ENCODE data around the gene GRM7. TPM values are rescaled to one million over a fixed set of nuclear protein-coding genes. Genes with fewer than 3 reads are reported as not detected.

The GRM7 gene
- total and polyA plus RNA-seq, 2 experiments from 2014 or later = 0.40 TPM; not detected in 1

- no peak for TF ChIP-seq ZNF114 (CRISPR knock-in tag; IDR thresholded peaks at IDR 0.05)
- TF ChIP-seq STAT1 (IDR thresholded peaks at IDR 0.05; ENCODE audit: unreplicated experiment) = no peak
- TF ChIP-seq CTCF (conservative IDR thresholded peaks at IDR 0.05; ENCODE audit: low read depth in 2 of 2) = no peak
Measured at GRCh38 chr3:7740458-7740857, 879.5 kb downstream of the GRM7 start (continued).

- Histone ChIP-seq H3K27me3 (ENCODE audit: insufficient read depth) (no peaks in the 10 kb centered on the region), H3K36me3 (ENCODE audit: insufficient read depth) (no peaks in the 10 kb centered on the region), H2AFZ (no peak overlapping the region), H3F3A (replicated peaks; ENCODE audit: low read depth) (no peaks in the 10 kb centered on the region), H4K20me1 (replicated peaks; ENCODE audit: insufficient read depth) (no peaks in the 10 kb centered on the region), H3K9me2 (ENCODE audit: insufficient read depth) (peaks cover 19% of the 10 kb centered on the region), H3K4me1 (ENCODE audit: insufficient read depth) (no peaks in the 10 kb centered on the region), H3K4me2 (no peak overlapping the region), H3K27ac (ENCODE audit: low read depth) (no peak overlapping the region), H3K4me3 (no peak overlapping the region), H3K79me2 (replicated peaks; ENCODE audit: insufficient read depth) (no peaks in the 10 kb centered on the region)
- ATAC-seq = no peak
- peaks cover 2% of the 10 kb centered on the region for H3K27me3 Mint-ChIP-seq (ENCODE audit: insufficient read depth, low read depth, poor library complexity)
- H3K9me3 Mint-ChIP-seq = no peaks in the 10 kb centered on the region
- no peak overlapping the region for H3K27ac Mint-ChIP-seq
- no peak overlapping the region for H3K4me3 Mint-ChIP-seq
- H3K36me3 Mint-ChIP-seq (ENCODE audit: low read depth) = no peaks in the 10 kb centered on the region
- DNase-seq (ENCODE audit: low spot score) = no peak
- H3K4me1 Mint-ChIP-seq = no peaks in the 10 kb centered on the region
- TF ChIP-seq ZNF114 (CRISPR knock-in tag; IDR thresholded peaks at IDR 0.05) = no peak
- TF ChIP-seq EZH2 (IDR thresholded peaks at IDR 0.05; ENCODE audit: low read depth, unreplicated experiment) = no peak
- TF ChIP-seq REST (IDR thresholded peaks at IDR 0.05; ENCODE audit: unreplicated experiment) = no peak
- no peak for TF ChIP-seq STAT1 (IDR thresholded peaks at IDR 0.05; ENCODE audit: unreplicated experiment)
- TF ChIP-seq ZNF331 (CRISPR knock-in tag; IDR thresholded peaks at IDR 0.05; ENCODE audit: low read depth) = no peak
- no peak for TF ChIP-seq JUNB (IDR thresholded peaks at IDR 0.05; ENCODE audit: unreplicated experiment)
- no peak for TF ChIP-seq ETS1 (IDR thresholded peaks at IDR 0.05)
- TF ChIP-seq POLR2AphosphoS5 (IDR thresholded peaks at IDR 0.05; ENCODE audit: low read depth) = no peak
- TF ChIP-seq NANOG (IDR thresholded peaks at IDR 0.05; ENCODE audit: borderline replicate concordance) = no peak
- no peak for TF ChIP-seq CTCF (conservative IDR thresholded peaks at IDR 0.05; ENCODE audit: low read depth in 2 of 2)
- TF ChIP-seq CREB1 (CRISPR knock-in tag; IDR thresholded peaks at IDR 0.05; ENCODE audit: low read depth) = no peak
Measured at GRCh38 chr3:7744850-7745249, 883.9 kb downstream of the GRM7 start.
